Measurements from ENCODE around the gene GLP2R.

The GLP2R gene

DNA sequence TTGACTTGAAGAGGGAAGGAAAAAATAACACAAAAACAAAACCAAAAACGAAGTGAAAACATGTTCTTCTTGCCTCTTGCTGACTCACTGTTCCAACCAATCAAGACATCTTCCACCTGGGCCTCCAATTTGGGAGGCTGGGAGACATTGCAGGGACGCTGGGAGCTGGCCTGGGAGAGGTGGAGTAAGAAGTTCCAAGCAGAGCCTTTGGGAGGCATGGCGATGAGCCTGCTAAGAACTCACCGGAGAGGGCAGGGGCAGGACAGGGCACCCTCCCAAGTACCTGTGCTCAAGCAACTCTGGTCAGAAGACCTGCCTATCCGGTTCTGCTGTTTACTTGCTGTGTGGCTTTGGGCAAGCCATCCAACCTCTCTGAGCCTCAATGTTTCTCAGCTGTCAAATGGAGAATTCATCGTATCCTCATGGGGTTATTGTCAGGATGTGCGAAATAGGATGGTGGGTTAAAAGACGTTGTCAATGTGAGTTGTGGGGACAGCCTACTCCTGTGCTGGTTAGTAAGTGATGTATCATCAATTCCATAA lies 856 bp upstream of the GLP2R start:
- Histone ChIP-seq H3K4me2 (ENCODE audit: low read length) (no peak overlapping the region), H3K4me3 (ENCODE audit: low read depth, low read length) (no peak overlapping the region), H3K9me3 (ENCODE audit: control insufficient read depth, low read length) (no peaks in the 10 kb centered on the region), H3K9ac (no peak overlapping the region), H3K27ac (no peak overlapping the region), H2AFZ (no peak overlapping the region), H3K79me2 (no peaks in the 10 kb centered on the region), H3K27me3 (ENCODE audit: control insufficient read depth, insufficient read depth, low read length) (no peaks in the 10 kb centered on the region), H3K36me3 (ENCODE audit: control insufficient read depth, insufficient read depth, low read length) (no peaks in the 10 kb centered on the region), H3K4me1 (no peaks in the 10 kb centered on the region)
- no peak for TF ChIP-seq CTCF (IDR thresholded peaks at IDR 0.05)

- Histone ChIP-seq H3K79me2 (no peaks in the 10 kb centered on the region), H3K4me2 (ENCODE audit: low read length) (no peak overlapping the region), H3K27me3 (ENCODE audit: control insufficient read depth, insufficient read depth, low read length) (no peaks in the 10 kb centered on the region), H3K27ac (no peak overlapping the region), H3K9me3 (ENCODE audit: control insufficient read depth, low read length) (no peaks in the 10 kb centered on the region), H3K36me3 (ENCODE audit: control insufficient read depth, insufficient read depth, low read length) (no peaks in the 10 kb centered on the region), H3K4me3 (ENCODE audit: low read depth, low read length) (no peak overlapping the region), H3K4me1 (no peaks in the 10 kb centered on the region), H2AFZ (no peak overlapping the region), H3K9ac (no peak overlapping the region)
- TF ChIP-seq CTCF (IDR thresholded peaks at IDR 0.05) = no peak
These were observed 2.9 kb downstream of the GLP2R start for GRCh38 chr17:9828296-9829295.

- no peak overlapping the region for H3K27ac ChIP-seq
- H2AFZ ChIP-seq = no peak overlapping the region
- no peaks in the 10 kb centered on the region for H3K36me3 ChIP-seq (ENCODE audit: control insufficient read depth, insufficient read depth, low read length)
- H3K4me1 ChIP-seq = no peaks in the 10 kb centered on the region
- no peaks in the 10 kb centered on the region for H3K27me3 ChIP-seq (ENCODE audit: control insufficient read depth, insufficient read depth, low read length)
- no peaks in the 10 kb centered on the region for H3K9me3 ChIP-seq (ENCODE audit: control insufficient read depth, low read length)
- no peak overlapping the region for H3K4me2 ChIP-seq (ENCODE audit: low read length)
- no peak for TF ChIP-seq CTCF (IDR thresholded peaks at IDR 0.05)
- H3K4me3 ChIP-seq (ENCODE audit: low read depth, low read length) = no peak overlapping the region
- no peak overlapping the region for H3K9ac ChIP-seq
- H3K79me2 ChIP-seq = no peaks in the 10 kb centered on the region
These were observed 3.6 kb downstream of the GLP2R start for GRCh38 chr17:9829343-9829742.

DNA sequence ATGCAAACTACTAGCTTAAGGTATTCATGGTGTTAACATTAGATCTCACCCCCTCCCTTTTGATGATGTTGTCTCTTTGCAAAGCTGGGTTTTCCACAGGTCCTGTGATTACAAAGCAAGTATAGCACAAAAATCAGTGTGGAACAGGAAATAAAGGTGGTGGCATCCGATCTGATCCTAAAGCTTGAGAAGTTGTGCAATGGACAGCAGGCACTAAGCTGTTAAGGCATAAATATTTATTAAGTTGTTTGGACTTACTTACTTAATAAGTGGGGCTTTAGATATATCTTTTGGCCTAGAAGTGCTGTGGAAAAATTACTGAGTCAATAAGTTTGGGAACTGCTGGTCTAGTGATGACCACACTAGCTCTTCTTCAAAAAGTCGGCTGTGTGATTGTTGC lies 5.0 kb downstream of the GLP2R start:
- no peak overlapping the region for H2AFZ ChIP-seq
- H3K36me3 ChIP-seq (ENCODE audit: control insufficient read depth, insufficient read depth, low read length) = no peaks in the 10 kb centered on the region
- H3K9ac ChIP-seq = no peak overlapping the region
- H3K27ac ChIP-seq = no peak overlapping the region
- no peak overlapping the region for H3K4me3 ChIP-seq (ENCODE audit: low read depth, low read length)
- no peaks in the 10 kb centered on the region for H3K79me2 ChIP-seq
- no peak overlapping the region for H3K4me2 ChIP-seq (ENCODE audit: low read length)
- TF ChIP-seq CTCF (IDR thresholded peaks at IDR 0.05) = no peak
- H3K27me3 ChIP-seq (ENCODE audit: control insufficient read depth, insufficient read depth, low read length) = no peaks in the 10 kb centered on the region
- no peaks in the 10 kb centered on the region for H3K9me3 ChIP-seq (ENCODE audit: control insufficient read depth, low read length)
- H3K4me1 ChIP-seq = no peaks in the 10 kb centered on the region
